Activated CD8-positive, alpha-beta memory T cell treated with anti-CD3 and anti-CD28 coated beads, Interleukin-2, amount 50 U/mL, for 24 hours (primary cell): ENCODE results near the gene PTPRD.

Experiments used
- DNase-seq: peaks from one replicate; pipeline ENCODE4 v3.0.0-alpha.2; 2020; ENCODE audit errors: extremely low read depth

The PTPRD gene

GRCh38 chr9:10172476-10172875 is 440.3 kb downstream of the PTPRD start:
- no peak for DNase-seq

- no peak for DNase-seq
These were observed 444.6 kb downstream of the PTPRD start for GRCh38 chr9:10168241-10168640.

GRCh38 chr9:10148796-10149195 is 464.0 kb downstream of the PTPRD start:
- no peak for DNase-seq

GRCh38 chr9:10146517-10147331 is 466.1 kb downstream of the PTPRD start:
- DNase-seq, result no peak

GRCh38 chr9:10144355-10144754 is 468.4 kb downstream of the PTPRD start:
- DNase-seq, result no peak

GRCh38 chr9:10135553-10135952 is 477.2 kb downstream of the PTPRD start:
- no peak for DNase-seq

- DNase-seq, result no peak
These were observed 478.5 kb downstream of the PTPRD start for GRCh38 chr9:10134266-10134665.

- DNase-seq, result no peak
These were observed 482.6 kb downstream of the PTPRD start for GRCh38 chr9:10130061-10130675.

GRCh38 chr9:10127867-10128266 is 484.9 kb downstream of the PTPRD start:
- DNase-seq, result no peak

- DNase-seq, result no peak
These were observed 500.0 kb downstream of the PTPRD start for GRCh38 chr9:10112798-10113197.

- no peak for DNase-seq
These were observed 500.7 kb downstream of the PTPRD start for GRCh38 chr9:10112070-10112469.

GRCh38 chr9:10108815-10109214 is 504.0 kb downstream of the PTPRD start:
- DNase-seq, result no peak

- DNase-seq, result no peak
These were observed 508.0 kb downstream of the PTPRD start for GRCh38 chr9:10104774-10105173.

- DNase-seq, result no peak
These were observed 517.6 kb downstream of the PTPRD start for GRCh38 chr9:10095208-10095607.

- no peak for DNase-seq
These were observed 518.2 kb downstream of the PTPRD start for GRCh38 chr9:10094563-10094962.

- no peak for DNase-seq
These were observed 532.8 kb downstream of the PTPRD start for GRCh38 chr9:10080012-10080411.

- DNase-seq, result no peak
These were observed 533.4 kb downstream of the PTPRD start for GRCh38 chr9:10079284-10079964.

- DNase-seq, result no peak
These were observed 541.2 kb downstream of the PTPRD start for GRCh38 chr9:10071579-10071978.

GRCh38 chr9:10062629-10063395 is 550.0 kb downstream of the PTPRD start:
- DNase-seq, result no peak

- no peak for DNase-seq
These were observed 553.8 kb downstream of the PTPRD start for GRCh38 chr9:10059044-10059443.

- DNase-seq, result no peak
These were observed 556.9 kb downstream of the PTPRD start for GRCh38 chr9:10055886-10056395.

GRCh38 chr9:10054456-10054855 is 558.3 kb downstream of the PTPRD start:
- no peak for DNase-seq
